ENCODE measurements around the gene LHPP. TPM values are rescaled to one million over a fixed set of nuclear protein-coding genes. Genes with fewer than 3 reads are reported as not detected.

LHPP gene
- polyA plus RNA-seq, 2 of the 4 experiments (the other 2 are of a cell fraction), result 14.4 to 18.6 TPM

DNA sequence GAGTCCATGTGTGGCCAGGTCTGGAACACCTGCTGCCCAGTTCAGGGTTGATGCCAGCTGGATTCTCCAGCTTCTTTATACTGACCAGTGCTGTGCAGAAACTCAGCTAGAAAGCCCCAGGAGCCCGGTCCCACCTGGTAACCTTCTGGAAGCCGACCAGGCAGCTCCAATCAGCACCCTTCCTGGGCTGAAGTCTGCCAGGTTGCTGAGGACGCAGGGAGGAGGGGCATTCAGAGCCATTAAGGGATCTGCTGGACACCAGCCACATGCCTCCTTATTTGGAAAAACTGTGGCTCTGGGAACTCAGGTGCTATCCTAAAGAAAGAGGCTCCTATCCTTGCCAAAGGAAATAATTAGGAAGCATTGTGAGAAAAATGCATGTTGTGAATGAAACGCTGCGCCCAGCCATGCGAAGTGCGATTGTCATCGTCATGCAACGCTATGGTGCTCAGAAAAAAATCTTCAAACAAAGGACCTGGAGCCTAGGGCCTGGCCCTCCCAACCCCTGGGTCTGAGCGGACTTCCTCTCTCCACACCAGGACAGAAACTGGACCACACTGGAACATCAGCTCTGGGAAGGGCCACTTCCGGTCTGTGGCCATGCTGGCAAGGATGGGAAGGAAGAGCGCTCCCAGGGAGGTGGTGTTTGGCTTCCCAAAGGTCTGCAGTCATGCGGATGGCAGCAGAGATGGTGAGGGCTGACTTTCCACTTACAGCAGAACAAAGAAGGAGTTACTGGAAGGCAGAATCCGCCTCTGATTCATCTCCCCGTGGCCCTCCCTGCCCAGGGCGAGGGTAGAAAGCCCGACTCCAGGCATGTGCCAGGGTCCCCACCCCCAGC lies 192.4 kb downstream of the LHPP start:
- TF ChIP-seq HMGXB4 (CRISPR knock-in tag; IDR thresholded peaks at IDR 0.05; ENCODE audit: borderline replicate concordance), result no peak
- TF ChIP-seq MYC (IDR thresholded peaks at IDR 0.05; ENCODE audit: borderline replicate concordance, low read length), result no peak
- TF ChIP-seq CHD4 (IDR thresholded peaks at IDR 0.05; ENCODE audit: borderline replicate concordance), result no peak
- TF ChIP-seq PBX3 (IDR thresholded peaks at IDR 0.05), result no peak
- TF ChIP-seq GATA3 (IDR thresholded peaks at IDR 0.05; ENCODE audit: borderline replicate concordance), result no peak
- no peak for TF ChIP-seq REST (IDR thresholded peaks at IDR 0.05)
- no peak for TF ChIP-seq ZNF302 (CRISPR knock-in tag; IDR thresholded peaks at IDR 0.05)
- TF ChIP-seq CBX8 (IDR thresholded peaks at IDR 0.05), result no peak
- TF ChIP-seq E2F6 (IDR thresholded peaks at IDR 0.05; ENCODE audit: borderline replicate concordance, low read depth), result no peak
- TF ChIP-seq JUN (IDR thresholded peaks at IDR 0.05), result no peak
- TF ChIP-seq, protein P1, sequence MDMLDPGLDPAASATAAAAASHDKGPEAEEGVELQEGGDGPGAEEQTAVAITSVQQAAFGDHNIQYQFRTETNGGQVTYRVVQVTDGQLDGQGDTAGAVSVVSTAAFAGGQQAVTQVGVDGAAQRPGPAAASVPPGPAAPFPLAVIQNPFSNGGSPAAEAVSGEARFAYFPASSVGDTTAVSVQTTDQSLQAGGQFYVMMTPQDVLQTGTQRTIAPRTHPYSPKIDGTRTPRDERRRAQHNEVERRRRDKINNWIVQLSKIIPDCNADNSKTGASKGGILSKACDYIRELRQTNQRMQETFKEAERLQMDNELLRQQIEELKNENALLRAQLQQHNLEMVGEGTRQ (IDR thresholded peaks at IDR 0.05), result no peak
- TF ChIP-seq PHF8 (IDR thresholded peaks at IDR 0.05; ENCODE audit: borderline replicate concordance, low read depth), result no peak
- TF ChIP-seq POLR2A (IDR thresholded peaks at IDR 0.05; ENCODE audit: low read length), result no peak
- no peak for TF ChIP-seq RNF2 (IDR thresholded peaks at IDR 0.05; ENCODE audit: borderline replicate concordance, low read depth)
- FAIRE-seq (no peak), ATAC-seq (no peak), DNase-seq (ENCODE audit: low read depth in 1 of 2, low spot score in 1 of 2) (no peak)
- Histone ChIP-seq H3K4me3 (no peak overlapping the region), H3K4me2 (no peak overlapping the region), H3K9me3 (no peaks in the 10 kb centered on the region), H3K27ac (no peak overlapping the region), H3K4me1 (no peaks in the 10 kb centered on the region; the same call in 2 of the 3 replicates)
- ChIA-PET POLR2A (no interaction called here), CTCF (interaction anchor here (1.2 to 1.4 kb wide), 3 partner anchors 10 to 77 kb away, joined by 3 to 4 read pairs (median 3); no protein-coding TSS in a partner anchor)
- WGBS (ENCODE audit: missing lambda C conversion rate), result 90% methylated on average over 16 of the region's 17 CpGs

GRCh38 chr10:124654686-124655085 lies 193.1 kb downstream of the LHPP start:
- WGBS (ENCODE audit: missing lambda C conversion rate), result 69% methylated on average over 5 of the region's 7 CpGs
- no peak overlapping the region for H3K4me2 ChIP-seq
- H3K9me3 ChIP-seq, result no peaks in the 10 kb centered on the region
- H3K27ac ChIP-seq, result no peak overlapping the region
- ChIA-PET CTCF (interaction anchor here (1.3 kb wide), 1 partner anchor 76 kb away, joined by 3 read pairs; no protein-coding TSS in a partner anchor), POLR2A (no interaction called here)
- H3K4me3 ChIP-seq, result no peak overlapping the region
- DNase-seq (ENCODE audit: low read depth in 1 of 2, low spot score in 1 of 2) (no peak), ATAC-seq (no peak), FAIRE-seq (no peak)
- no peaks in the 10 kb centered on the region for H3K4me1 ChIP-seq
- no peak for TF ChIP-seq ZSCAN20 (CRISPR knock-in tag; IDR thresholded peaks at IDR 0.05)
- no peak for TF ChIP-seq PBX3 (IDR thresholded peaks at IDR 0.05)
- no peak for TF ChIP-seq RFX5 (IDR thresholded peaks at IDR 0.05)
- TF ChIP-seq SMC3 (IDR thresholded peaks at IDR 0.05), result no peak
- no peak for TF ChIP-seq HOXB13 (CRISPR knock-in tag; IDR thresholded peaks at IDR 0.05; ENCODE audit: low read depth)
- no peak for TF ChIP-seq E2F6 (IDR thresholded peaks at IDR 0.05; ENCODE audit: borderline replicate concordance, low read depth)
- TF ChIP-seq HMGXB4 (CRISPR knock-in tag; IDR thresholded peaks at IDR 0.05; ENCODE audit: borderline replicate concordance), result no peak
- TF ChIP-seq, protein P2, sequence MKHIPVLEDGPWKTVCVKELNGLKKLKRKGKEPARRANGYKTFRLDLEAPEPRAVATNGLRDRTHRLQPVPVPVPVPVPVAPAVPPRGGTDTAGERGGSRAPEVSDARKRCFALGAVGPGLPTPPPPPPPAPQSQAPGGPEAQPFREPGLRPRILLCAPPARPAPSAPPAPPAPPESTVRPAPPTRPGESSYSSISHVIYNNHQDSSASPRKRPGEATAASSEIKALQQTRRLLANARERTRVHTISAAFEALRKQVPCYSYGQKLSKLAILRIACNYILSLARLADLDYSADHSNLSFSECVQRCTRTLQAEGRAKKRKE (CRISPR knock-in tag; IDR thresholded peaks at IDR 0.05; ENCODE audit: low read depth), result no peak
